NCI-H345 (cell line): Measurements from ENCODE around the gene ARHGAP8.

Experiments
- DNase-seq: peaks from one replicate; lab custom pipeline; 2025; lab: John Stamatoyannopoulos, UW

ARHGAP8 gene

DNA sequence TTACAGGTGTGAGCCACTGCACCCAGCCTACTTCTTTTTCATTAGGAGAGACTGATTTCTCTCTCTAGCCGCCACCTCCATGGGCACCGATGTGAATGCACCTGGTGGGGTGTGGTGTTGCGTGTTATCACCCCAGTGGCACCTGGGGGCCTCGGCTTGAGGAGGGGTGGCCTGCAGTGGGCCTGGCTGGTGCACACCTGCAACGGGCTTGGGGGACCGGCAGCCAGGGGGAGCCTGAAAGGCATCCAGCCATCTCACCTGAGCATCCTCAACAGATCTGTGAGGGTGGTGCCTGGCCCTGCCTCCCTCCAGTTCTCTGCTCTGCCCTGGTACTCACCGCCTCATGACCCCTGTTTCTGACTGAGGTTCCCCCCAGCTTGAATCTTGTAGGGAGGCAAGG lies 108.9 kb downstream of the ARHGAP8 start:
- DNase-seq, result no peak

DNA sequence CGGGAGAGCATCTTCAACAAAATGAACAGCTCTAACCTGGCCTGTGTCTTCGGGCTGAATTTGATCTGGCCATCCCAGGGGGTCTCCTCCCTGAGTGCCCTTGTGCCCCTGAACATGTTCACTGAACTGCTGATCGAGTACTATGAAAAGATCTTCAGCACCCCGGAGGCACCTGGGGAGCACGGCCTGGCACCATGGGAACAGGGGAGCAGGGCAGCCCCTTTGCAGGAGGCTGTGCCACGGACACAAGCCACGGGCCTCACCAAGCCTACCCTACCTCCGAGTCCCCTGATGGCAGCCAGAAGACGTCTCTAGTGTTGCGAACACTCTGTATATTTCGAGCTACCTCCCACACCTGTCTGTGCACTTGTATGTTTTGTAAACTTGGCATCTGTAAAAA lies 109.9 kb downstream of the ARHGAP8 start:
- no peak for DNase-seq

DNA sequence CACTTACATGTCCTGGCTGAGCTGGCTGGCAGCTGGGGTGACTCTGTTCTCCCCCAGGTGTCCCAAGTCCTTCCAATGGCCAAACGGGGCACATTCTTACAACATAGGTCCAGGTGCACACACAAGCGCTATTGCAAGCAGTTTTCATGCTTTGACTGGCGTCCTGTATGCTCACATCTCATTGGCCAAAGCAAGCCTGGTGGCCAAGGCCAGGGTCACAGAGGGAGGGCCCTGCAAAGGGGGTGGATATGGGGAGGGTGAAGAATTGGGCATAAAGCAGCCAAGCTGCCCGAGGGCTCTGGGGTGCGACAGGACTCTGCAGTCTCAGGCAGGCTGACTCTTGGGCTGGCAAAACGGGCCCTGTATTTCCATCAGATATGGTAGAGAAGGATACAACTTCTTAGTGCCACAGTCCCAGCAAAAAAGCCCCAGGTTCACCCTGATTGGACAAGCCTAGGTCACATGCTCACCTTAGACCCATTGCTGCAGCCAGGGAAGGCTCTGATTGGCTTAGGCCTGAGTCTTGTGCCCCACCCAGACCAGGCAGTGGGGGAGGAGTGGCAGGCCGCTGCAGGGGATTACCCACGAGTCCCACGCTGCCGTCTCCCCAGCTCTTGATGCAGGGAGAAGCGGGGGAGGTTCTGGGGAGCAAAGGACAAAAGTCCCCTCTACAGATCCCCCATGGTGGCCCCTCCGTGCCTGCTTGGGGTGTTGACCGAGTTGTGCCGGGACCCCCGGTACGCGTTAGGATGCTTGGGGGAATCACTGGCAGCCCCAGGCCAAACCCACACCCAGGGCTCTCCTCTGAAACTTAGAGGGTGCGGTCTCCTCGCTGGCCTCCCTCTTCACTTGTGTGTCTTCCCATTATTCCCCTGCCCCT lies 110.8 kb downstream of the ARHGAP8 start:
- no peak for DNase-seq

DNA sequence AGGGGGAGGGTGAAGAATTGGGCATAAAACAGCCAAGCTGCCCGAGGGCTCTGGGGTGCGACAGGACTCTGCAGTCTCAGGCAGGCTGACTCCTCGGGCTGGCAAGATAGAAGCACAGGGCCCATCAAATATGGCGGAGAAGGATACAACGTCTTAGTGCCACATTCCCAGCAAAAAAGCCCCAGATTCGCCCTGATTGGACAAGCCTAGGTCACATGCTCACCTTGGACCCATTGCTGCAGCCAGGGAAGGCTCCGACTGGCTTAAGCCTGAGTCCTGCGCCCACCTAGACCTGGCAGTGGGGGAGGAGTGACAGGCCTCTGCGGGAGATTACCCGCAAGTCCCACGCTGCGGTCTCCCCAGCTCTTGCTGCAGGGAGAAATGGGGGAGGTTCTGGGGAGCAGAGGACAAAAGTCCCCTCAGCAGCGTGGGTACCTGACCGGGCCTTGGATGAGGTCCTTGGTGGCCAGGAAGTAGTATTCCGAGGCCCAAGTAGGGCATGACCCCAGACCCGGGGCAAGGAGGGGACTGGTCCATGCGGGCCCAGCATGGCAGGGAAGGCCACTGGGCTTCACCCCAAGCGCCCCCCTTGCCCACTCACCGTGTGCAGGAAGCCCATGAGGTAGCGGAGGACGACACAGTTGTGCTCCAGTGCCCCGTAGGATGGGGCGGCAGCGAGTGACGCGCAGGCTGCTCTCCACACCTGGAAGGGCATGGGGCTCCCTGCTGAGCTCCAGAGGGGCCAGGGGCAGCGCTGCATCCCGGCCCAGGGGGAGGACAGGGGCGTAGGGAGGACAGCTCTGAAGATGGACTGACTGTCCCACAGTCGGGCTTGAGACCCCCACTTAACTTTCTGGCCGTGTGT lies 113.0 kb downstream of the ARHGAP8 start:
- no peak for DNase-seq

DNA sequence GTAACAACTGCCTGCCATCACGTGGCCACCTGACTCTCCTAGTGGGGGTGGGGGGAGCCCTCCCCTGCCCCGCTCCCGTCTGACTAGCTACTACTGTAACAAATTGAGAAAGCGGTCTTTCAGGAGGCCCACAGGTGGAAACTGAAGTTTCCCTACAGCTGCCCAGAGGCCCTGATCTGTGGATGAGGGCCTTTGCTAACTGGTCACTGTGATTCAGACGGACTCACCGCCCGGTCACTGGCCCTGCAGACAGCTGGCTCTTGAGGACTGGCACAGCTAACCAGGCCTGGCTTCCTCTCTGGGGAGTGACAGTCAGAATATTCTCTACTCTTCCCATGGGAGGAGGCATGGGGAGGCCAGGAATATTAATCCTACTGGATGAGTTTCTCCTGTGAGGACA lies 116.8 kb downstream of the ARHGAP8 start:
- no peak for DNase-seq

DNA sequence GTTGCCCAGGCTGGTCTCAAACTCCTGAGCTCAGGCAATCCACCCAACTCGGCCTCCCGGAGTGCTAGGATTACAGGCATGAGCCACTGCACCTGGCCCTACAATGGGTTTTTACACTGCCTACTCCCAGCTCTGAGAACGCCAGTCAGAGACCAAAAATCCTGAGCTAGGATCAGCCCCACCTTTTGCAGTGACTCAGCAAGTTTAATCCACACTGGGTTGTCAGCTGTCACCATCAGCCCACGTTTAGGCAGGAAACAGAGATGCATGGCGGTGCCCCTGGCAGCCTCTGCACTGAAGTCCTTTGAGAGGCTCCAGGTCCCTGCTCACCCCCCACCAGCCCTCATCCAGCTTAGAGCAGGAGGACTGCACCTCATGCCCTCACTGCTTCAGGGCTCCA lies 117.6 kb downstream of the ARHGAP8 start:
- DNase-seq, result peak; percentile 6

DNA sequence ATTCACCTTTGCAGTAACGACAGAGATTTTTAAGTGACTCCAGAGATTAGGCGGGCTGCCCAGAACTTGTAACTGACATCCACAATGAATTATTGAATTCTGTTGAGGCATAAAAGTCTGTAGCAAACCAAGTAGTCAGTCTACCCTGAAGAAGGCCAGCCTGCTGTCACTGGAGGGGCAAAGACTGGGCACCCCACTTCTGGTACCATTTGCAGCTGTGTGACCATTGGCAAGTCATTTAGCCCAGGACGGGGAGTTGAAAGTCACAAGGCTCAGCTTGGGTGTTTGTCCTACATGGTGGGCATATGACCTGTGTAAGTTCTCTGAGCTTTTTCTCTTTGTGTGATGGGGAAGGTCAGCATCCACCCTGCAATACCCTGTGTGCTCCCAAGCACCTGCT lies 119.4 kb downstream of the ARHGAP8 start:
- no peak for DNase-seq

DNA sequence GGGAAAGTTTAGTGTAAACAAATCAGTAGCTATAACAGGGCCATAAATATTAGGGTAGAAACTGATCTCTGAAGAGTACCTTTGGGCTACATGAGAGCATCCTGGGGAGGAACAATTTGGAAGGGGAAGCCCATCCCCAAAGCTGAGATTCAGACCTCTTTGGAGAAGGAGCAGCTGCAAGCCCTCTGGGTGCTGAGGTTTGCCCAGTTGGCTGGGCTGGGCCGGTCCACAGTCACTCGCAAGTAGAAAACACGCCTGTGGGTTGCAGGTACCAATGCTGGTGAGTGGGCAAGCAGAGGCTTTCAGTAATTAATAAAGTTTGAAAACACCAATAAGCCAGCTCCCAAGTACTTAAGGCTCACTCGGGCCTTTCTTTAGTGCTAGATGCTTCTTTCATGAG lies 124.5 kb downstream of the ARHGAP8 start:
- DNase-seq, result no peak

DNA sequence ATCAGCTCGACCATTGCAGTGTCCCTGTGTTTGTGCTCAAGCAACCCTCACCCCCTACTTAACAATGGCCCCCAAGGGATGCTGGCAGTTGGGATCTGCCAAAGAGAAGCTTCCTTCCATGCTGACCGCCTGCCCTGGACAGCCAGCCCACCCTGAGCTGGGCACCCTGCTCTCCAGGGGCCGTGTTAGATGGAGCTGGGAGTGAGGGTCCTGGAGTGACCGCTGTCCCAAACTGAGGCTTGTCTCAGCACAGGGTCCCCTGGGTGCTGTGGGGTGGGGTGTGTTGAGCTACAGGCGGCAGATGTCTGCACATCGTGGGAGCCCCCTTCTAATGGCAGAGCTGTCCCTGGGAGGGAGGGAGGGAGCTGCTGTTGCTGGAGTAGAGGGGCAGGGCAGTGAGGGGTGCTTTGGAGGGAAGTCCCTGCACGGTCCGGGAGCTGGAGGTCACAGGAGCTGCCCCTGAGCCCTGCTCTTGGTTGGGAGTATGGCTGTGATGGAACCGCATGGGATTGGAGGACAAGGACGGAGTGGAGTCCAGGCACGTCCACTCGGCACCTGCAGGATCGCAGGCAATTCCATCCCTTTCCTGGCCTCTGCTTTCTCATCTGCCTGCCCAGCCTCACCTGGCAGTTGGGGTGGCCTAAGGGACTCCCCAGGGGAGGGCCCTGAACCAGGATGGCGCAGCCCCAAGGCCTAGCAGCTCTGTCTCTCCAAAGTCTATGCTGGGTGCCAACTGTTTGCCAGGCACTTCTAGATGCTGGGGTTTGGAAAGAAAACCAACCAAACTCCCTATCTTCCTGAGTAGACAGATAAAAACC lies 126.3 kb downstream of the ARHGAP8 start:
- DNase-seq, result no peak

DNA sequence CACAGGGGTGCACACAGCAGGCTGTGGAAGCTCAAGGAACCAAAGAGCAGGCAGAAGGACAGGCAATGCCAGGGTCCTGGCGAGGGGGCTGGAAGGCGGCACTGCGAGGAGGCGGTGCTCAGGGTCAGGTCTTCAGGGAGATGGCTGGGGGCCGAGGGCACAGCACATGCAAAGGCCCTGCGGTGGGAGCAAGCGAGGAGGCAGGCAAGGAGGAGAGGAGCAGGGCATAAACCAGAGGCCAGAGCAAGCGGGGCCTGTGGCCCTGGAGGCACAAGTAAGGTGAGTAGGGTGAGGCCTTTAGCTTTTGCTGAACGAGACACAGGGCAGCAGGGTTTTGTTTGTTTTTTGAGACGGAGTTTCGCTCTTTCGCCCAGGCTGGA lies 126.9 kb downstream of the ARHGAP8 start:
- no peak for DNase-seq

DNA sequence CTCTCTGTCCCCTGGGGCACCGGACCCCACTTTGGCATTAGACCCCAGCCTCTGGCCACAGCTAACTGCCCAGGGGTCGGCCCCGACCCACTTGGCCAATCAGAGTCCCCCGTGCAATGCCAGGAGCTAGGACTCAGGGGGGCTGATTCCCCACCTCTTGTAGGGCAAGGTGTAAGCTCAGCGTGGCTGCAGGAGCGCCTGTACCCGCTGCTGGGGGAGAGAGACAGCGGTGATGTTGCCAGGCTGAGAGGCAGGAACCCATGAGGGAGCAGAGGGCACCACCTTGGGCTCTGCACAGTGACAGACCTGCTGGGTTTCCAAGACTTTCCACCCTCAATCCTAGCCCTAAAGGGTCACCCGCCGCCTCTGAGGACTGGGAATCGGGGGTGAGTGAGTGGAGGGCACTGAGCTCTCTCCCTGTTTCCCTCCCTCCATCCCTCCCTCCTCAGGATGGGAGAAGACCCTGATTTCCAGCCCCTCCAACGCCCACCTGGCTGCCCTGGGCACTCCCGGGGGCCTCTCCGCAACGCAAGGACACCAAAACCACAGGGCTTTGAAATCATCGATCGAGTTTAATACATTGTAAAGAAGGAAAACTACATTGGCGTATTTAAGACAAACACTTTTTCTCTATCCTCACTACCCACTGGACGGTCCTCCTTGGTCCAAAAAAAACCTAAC lies 128.4 kb downstream of the ARHGAP8 start:
- DNase-seq, result no peak

DNA sequence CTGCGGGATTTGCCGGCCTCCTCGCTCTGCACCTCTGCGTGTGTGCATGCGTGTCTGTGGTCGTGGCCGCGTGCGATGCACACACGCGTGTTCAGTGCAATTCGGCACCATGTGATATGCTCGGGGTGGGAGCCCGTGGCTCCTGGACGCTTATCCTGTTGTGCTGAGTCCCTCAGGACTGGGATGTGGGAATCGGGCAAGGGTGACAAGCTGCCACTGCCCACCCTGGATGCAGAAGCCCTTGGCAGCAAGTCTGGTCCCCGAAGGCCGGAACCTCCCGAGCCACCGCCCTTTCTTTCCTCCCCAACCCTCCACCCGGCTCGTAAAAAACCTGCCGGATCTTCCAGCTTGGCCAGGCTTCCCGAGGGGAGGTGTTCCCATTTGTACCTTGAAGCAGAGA lies 129.2 kb downstream of the ARHGAP8 start:
- no peak for DNase-seq

DNA sequence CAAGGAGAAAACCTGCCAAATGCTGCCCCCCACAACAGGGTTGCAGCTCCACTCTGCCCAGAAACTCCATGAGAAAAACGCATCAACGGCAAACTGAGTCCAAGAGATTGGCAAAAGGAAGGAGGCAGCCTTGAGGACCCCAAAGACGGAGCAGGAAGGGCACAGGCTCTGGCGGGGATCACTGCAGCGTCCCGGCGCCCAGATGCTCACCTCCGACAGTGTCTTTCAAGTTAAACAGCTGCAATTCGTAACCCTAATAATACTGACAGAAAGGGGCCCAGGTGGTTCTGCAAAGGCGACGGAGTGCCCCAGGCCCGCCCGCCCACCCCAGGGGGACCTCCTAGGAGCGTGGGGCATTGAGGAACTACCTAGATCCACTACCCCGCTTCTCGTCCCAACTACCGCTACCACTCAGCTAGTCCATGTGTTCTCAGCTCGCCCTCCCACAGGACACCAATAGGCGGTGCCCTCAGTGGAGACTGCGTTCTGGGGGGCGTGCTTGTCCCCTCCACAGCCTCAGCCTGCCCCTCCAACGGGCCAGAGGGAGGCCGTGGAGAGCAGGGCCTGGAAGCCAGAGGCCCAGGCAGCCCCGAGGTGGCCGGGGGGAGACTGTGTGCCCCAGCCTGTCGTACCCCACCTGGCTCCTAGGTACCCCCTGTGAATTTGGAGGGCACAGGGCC lies 130.0 kb downstream of the ARHGAP8 start:
- no peak for DNase-seq

DNA sequence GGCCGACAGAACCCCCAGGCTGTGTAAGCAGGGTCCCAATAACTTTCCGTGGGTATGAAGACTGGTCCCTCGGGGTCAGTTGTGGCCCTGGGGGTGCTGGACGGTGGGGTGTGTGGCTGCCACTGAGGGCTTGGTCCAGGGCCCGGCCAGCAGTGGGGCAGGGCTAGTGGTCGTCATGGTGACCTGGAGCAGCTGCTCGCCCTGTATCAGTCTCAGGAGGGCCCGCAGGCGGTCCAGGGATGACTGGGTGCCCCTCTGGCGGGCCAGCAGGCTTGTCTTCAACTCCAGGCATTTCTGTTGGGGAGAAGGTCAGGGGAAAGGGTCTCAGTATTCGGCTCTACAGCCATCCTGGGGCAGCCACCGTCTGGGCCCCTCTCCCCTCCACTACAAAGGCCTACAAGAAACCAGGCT lies 130.6 kb downstream of the ARHGAP8 start:
- no peak for DNase-seq

DNA sequence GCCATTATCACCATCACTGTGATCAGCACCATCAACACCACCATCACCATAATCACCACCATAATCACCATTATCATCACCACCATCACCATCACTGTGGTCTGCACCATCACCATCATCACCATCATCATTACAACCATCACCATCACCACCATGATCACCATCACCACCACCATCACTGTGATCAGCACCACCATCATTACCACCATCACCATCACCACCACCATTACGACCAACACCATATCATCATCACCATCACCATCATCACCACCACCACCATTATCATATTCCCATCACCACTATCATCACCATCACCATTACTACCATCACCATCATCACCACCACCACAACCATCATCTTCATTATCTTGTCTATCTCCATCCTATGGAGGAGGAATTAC lies 132.2 kb downstream of the ARHGAP8 start:
- DNase-seq, result no peak

DNA sequence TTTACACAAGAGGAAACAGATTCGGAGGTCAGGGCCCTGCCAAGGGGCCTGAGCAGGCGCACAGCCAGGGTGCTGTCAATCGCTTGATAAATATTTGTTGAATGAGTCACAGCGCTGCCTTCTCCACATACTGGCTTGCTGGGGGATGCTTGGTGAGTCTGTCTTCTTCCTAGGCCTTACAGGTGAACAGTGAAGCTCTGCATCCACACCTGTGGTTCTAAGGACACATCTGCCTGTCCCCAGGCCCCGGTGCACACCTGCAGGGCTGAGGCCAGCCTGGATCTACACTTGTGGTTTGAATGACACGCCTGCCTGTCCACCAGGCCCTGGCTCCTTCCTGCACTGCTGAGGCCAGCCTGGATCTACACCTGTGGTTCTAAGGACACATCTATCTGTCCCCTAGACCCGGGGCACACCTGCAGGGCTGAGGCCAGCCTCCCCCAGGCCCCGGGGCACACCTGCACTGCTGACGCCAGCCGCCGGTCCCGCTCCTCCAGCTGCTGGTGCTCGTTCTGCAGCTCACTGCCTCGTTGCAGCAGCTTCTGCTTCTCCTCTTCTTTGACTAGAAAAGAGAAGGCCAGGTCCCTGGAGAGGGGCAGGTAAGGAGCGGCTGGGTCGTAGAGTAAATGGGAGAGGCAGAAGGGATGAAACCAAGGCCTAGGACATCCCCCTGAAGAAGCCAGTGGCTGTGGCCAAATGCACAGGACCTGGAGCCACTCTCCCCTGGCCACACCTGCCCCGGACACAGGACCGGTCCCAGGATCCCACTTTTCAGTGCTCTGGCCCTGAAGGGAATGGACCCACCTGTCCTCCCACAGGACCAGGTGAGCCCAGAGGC lies 132.8 kb downstream of the ARHGAP8 start:
- no peak for DNase-seq

DNA sequence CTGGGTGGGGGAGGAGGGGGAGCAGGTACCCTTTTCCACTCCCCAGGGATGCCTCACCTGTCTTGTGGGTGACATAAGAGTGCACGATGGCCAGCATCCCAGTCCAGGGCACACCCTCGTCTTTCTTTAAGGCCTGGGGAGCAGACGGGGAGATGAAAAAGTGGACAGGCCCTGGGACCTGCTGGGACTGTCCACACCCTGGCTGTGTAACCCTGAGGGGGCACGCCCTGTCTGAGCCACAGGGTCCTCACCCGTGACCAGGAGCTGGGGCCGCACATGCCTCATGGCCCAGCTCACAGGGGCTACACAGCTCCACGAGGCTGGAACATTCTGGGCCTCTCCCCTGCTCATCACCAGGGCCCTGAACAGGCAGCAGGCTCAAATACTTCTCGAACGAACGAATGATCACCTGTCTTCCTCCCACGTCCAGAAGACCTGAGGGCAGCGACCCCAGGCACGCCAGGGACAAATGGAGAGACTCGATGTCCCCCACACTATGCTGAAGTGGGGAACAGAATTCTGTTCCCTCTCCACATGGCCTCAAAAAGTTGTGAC lies 133.5 kb downstream of the ARHGAP8 start:
- DNase-seq, result no peak

DNA sequence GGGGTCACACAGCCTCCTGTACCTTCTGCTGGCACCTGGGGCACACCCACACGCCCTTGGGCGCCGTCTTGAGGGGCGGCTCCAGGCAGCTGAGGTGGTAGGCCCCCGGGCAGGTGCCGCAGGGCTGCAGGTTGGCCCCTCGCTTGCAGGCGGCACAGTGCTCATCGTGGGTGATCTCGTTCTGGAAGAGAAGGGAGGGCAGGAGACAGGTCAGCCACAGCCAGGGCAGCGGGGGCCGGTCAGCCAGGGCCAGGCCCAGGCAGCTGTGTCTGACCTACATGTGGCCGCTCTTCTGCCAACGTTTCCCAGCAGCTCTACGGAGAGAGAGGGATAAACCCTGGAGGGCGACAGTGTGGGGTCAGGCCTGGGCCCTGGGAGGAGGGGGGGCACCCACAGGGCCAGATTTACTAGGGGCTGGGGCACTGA lies 135.6 kb downstream of the ARHGAP8 start:
- DNase-seq, result no peak

DNA sequence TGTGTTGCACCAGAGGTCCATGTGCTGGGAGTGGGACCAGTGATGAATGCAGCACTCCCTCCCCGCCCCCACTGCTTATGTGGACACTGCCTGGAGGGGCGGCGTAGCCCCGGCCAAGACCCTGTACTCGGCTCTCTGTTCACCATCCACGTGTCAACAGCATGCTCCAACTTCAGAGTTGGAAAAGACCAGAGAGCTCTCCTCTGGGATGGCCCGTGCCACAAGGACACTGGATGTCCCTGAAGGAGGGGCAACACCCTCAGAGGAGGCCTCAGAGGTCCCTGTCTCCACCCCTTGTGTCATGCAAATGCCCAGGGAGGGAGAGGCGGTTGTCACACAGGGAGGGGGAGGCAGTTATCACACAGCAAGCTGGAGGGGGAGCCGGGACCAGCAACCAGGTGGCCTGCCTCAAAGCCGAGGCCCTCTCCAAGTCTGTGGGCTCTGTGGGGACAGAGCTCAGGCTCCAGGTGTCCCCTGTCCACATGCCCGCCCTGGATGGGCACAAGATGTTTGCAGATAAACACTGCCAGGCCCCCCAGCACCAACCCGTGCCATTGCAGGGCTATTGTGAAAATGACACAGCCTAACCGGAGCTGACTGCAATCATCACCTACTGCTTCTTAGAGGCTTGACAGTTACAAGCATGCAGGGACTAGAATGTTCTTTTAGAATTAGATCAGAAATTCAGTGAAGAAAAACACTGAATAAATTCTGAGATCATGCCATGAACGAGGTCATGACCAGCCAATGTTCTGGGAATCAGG lies 136.3 kb downstream of the ARHGAP8 start:
- no peak for DNase-seq
